ENCODE results near the gene NLRX1. TPM values are rescaled to one million over a fixed set of nuclear protein-coding genes. Genes with fewer than 3 reads are reported as not detected.

Gene NLRX1
- polyA plus RNA-seq, 1 of the 3 experiments (the other 2 are of a cell fraction), result 13.7 TPM

DNA sequence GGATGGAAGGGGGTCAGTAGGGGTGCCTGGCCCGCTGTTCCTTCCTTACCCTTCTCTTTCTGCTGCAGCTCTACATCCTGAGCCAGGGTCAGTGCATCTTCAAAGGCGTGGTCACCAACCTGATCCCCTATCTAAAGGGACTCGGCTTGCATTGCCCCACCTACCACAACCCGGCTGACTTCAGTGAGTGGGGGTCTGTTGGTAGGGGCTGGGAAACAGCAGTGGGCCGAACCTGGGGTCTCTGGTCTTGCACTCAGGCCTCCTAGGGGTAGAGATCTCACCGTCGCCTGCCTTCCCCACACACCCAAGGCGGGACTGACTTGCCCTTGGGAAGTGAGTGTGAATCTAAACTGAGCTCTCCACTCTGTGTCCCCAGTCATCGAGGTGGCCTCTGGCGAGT lies 12.0 kb upstream of the NLRX1 start:
- 92% methylated on average over 9 of the region's 10 CpGs for WGBS (ENCODE audit: low lambda C conversion rate)
- TF ChIP-seq, protein P1, sequence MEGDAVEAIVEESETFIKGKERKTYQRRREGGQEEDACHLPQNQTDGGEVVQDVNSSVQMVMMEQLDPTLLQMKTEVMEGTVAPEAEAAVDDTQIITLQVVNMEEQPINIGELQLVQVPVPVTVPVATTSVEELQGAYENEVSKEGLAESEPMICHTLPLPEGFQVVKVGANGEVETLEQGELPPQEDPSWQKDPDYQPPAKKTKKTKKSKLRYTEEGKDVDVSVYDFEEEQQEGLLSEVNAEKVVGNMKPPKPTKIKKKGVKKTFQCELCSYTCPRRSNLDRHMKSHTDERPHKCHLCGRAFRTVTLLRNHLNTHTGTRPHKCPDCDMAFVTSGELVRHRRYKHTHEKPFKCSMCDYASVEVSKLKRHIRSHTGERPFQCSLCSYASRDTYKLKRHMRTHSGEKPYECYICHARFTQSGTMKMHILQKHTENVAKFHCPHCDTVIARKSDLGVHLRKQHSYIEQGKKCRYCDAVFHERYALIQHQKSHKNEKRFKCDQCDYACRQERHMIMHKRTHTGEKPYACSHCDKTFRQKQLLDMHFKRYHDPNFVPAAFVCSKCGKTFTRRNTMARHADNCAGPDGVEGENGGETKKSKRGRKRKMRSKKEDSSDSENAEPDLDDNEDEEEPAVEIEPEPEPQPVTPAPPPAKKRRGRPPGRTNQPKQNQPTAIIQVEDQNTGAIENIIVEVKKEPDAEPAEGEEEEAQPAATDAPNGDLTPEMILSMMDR (IDR thresholded peaks at IDR 0.05), result no peak
- TF ChIP-seq FOXM1 (IDR thresholded peaks at IDR 0.05; ENCODE audit: low read depth), result no peak
- no peak for TF ChIP-seq SMC3 (IDR thresholded peaks at IDR 0.05; ENCODE audit: low read depth, low read length)
- TF ChIP-seq, protein P2, sequence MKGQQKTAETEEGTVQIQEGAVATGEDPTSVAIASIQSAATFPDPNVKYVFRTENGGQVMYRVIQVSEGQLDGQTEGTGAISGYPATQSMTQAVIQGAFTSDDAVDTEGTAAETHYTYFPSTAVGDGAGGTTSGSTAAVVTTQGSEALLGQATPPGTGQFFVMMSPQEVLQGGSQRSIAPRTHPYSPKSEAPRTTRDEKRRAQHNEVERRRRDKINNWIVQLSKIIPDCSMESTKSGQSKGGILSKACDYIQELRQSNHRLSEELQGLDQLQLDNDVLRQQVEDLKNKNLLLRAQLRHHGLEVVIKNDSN (IDR thresholded peaks at IDR 0.05; ENCODE audit: borderline replicate concordance, low read depth), result no peak
- no peak for TF ChIP-seq ELF1 (IDR thresholded peaks at IDR 0.05)
- TF ChIP-seq, protein P3, sequence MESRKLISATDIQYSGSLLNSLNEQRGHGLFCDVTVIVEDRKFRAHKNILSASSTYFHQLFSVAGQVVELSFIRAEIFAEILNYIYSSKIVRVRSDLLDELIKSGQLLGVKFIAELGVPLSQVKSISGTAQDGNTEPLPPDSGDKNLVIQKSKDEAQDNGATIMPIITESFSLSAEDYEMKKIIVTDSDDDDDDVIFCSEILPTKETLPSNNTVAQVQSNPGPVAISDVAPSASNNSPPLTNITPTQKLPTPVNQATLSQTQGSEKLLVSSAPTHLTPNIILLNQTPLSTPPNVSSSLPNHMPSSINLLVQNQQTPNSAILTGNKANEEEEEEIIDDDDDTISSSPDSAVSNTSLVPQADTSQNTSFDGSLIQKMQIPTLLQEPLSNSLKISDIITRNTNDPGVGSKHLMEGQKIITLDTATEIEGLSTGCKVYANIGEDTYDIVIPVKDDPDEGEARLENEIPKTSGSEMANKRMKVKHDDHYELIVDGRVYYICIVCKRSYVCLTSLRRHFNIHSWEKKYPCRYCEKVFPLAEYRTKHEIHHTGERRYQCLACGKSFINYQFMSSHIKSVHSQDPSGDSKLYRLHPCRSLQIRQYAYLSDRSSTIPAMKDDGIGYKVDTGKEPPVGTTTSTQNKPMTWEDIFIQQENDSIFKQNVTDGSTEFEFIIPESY (IDR thresholded peaks at IDR 0.05; ENCODE audit: borderline replicate concordance, low read depth), result no peak
- TF ChIP-seq, protein P4, sequence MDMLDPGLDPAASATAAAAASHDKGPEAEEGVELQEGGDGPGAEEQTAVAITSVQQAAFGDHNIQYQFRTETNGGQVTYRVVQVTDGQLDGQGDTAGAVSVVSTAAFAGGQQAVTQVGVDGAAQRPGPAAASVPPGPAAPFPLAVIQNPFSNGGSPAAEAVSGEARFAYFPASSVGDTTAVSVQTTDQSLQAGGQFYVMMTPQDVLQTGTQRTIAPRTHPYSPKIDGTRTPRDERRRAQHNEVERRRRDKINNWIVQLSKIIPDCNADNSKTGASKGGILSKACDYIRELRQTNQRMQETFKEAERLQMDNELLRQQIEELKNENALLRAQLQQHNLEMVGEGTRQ (IDR thresholded peaks at IDR 0.05; ENCODE audit: borderline replicate concordance, low read depth, low read length), result no peak
- TF ChIP-seq, protein P5, sequence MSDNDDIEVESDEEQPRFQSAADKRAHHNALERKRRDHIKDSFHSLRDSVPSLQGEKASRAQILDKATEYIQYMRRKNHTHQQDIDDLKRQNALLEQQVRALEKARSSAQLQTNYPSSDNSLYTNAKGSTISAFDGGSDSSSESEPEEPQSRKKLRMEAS (IDR thresholded peaks at IDR 0.05; ENCODE audit: low read depth), result no peak
- H3K9ac ChIP-seq, result no peak overlapping the region
- POLR2A ChIA-PET, result no interaction called here
- CTCF ChIA-PET, result interaction anchor here (0.6 to 8.9 kb wide), 9 partner anchors 8 to 318 kb away, joined by 3 to 48 read pairs (median 4); partner anchors contain the start of genes ABCG4 and CBL
- DNase-seq, result no peak
- H3K79me2 ChIP-seq (ENCODE audit: insufficient read depth), result no peaks in the 10 kb centered on the region
- H2AFZ ChIP-seq (ENCODE audit: low read depth), result no peak overlapping the region
- no peaks in the 10 kb centered on the region for H3K36me3 ChIP-seq (replicated peaks in 1 of 2; ENCODE audit: control insufficient read depth in 1 of 2, insufficient read depth in 2 of 2, low read length in 1 of 2)
- no peaks in the 10 kb centered on the region for H4K20me1 ChIP-seq (ENCODE audit: insufficient read depth)
- no peak overlapping the region for H3K4me3 ChIP-seq (ENCODE audit: low read depth in 2 of 2, low read length in 1 of 2)
- no peak overlapping the region for H3K4me2 ChIP-seq
- no peak overlapping the region for H3K27ac ChIP-seq (ENCODE audit: low read depth in 2 of 2, low read length in 1 of 2)
- no peaks in the 10 kb centered on the region for H3F3A ChIP-seq (replicated peaks; ENCODE audit: insufficient read depth)
- no peaks in the 10 kb centered on the region for H3K9me2 ChIP-seq
- H3K9me3 ChIP-seq, result no peaks in the 10 kb centered on the region
- peaks cover 0 to 4% of the 10 kb centered on the region in 2 experiments; a peak in 1 of 4 replicates for H3K4me1 ChIP-seq (ENCODE audit: control insufficient read depth in 1 of 2, insufficient read depth in 2 of 2, low read depth in 1 of 2, low read length in 1 of 2)
- no peaks in the 10 kb centered on the region for H3K27me3 ChIP-seq (ENCODE audit: insufficient read depth)

DNA sequence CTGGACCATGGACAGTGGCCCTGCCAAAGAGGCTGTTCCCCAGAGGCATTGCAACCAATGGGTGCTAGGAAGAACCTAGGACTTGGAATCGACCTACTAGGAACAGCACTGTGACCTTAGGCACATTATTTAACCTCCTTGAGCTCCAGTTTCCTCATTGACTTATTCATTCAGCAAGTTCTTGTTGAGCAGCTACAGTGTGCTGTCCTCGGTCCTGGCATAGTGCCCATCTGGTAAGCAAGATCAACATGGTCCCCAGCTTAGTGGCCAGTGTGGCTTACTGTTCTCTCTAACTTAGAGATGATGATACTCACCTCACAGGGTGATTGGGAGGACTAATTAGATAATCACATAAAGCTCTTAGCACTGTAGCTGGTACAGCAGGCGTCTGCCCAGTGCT lies 11.5 kb upstream of the NLRX1 start:
- Histone ChIP-seq H3K4me3 (ENCODE audit: low read depth in 2 of 2, low read length in 1 of 2) (no peak overlapping the region), H3K4me2 (no peak overlapping the region), H3K79me2 (ENCODE audit: insufficient read depth) (no peaks in the 10 kb centered on the region), H3K27ac (ENCODE audit: low read depth in 2 of 2, low read length in 1 of 2) (no peak overlapping the region), H3K4me1 (ENCODE audit: control insufficient read depth in 1 of 2, insufficient read depth in 2 of 2, low read depth in 1 of 2, low read length in 1 of 2) (peaks cover 0 to 5% of the 10 kb centered on the region in 2 experiments; a peak in 1 of 4 replicates), H4K20me1 (ENCODE audit: insufficient read depth) (no peaks in the 10 kb centered on the region), H3K9me3 (no peaks in the 10 kb centered on the region), H3K36me3 (replicated peaks in 1 of 2; ENCODE audit: control insufficient read depth in 1 of 2, insufficient read depth in 2 of 2, low read length in 1 of 2) (no peaks in the 10 kb centered on the region), H3K9me2 (no peaks in the 10 kb centered on the region), H3F3A (replicated peaks; ENCODE audit: insufficient read depth) (no peaks in the 10 kb centered on the region), H3K9ac (no peak overlapping the region), H2AFZ (ENCODE audit: low read depth) (no peak overlapping the region), H3K27me3 (ENCODE audit: insufficient read depth) (no peaks in the 10 kb centered on the region)
- ChIA-PET POLR2A (no interaction called here), CTCF (interaction anchor here (0.6 to 8.9 kb wide), 10 partner anchors 8 to 318 kb away, joined by 3 to 48 read pairs (median 4); partner anchors contain the start of genes ABCG4, CBL and NLRX1)
- DNase-seq, result peak; percentile 30
- 64% methylated on average over 2 of the region's 3 CpGs for WGBS (ENCODE audit: low lambda C conversion rate)
- TF ChIP-seq MXI1 (IDR thresholded peaks at IDR 0.05; ENCODE audit: low read depth, low read length), result no peak
- TF ChIP-seq, protein P6, sequence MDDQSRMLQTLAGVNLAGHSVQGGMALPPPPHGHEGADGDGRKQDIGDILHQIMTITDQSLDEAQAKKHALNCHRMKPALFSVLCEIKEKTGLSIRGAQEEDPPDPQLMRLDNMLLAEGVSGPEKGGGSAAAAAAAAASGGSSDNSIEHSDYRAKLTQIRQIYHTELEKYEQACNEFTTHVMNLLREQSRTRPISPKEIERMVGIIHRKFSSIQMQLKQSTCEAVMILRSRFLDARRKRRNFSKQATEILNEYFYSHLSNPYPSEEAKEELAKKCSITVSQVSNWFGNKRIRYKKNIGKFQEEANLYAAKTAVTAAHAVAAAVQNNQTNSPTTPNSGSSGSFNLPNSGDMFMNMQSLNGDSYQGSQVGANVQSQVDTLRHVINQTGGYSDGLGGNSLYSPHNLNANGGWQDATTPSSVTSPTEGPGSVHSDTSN (IDR thresholded peaks at IDR 0.05), result no peak
- TF ChIP-seq, protein P4 (IDR thresholded peaks at IDR 0.05; ENCODE audit: borderline replicate concordance, low read depth, low read length), result no peak
- no peak for TF ChIP-seq TEAD4 (IDR thresholded peaks at IDR 0.05; ENCODE audit: borderline replicate concordance, insufficient read depth)
- TF ChIP-seq POLR2AphosphoS5 (IDR thresholded peaks at IDR 0.05; ENCODE audit: low read depth, low read length), result no peak
- no peak for TF ChIP-seq JUND (IDR thresholded peaks at IDR 0.05)
- no peak for TF ChIP-seq FOSL2 (IDR thresholded peaks at IDR 0.05; ENCODE audit: borderline replicate concordance, low read depth)
- no peak for TF ChIP-seq RXRA (IDR thresholded peaks at IDR 0.05; ENCODE audit: borderline replicate concordance, low read depth)
- no peak for TF ChIP-seq NFIC (IDR thresholded peaks at IDR 0.05; ENCODE audit: borderline replicate concordance)
